ENCODE results near the gene DGKD. TPM values are rescaled to one million over a fixed set of nuclear protein-coding genes. Genes with fewer than 3 reads are reported as not detected.

DGKD gene
- total RNA-seq, 6 experiments from 2014 or later: 8.1 to 12.2 (median 10.3) TPM

GRCh38 chr2:233448220-233448559, 93.9 kb downstream of the DGKD start:
- TF ChIP-seq CTCF (IDR thresholded peaks at IDR 0.05): peak; percentile 30; the same call in 1 of the 2 replicates
- Mint-ChIP-seq H3K27me3 (ENCODE audit: insufficient read depth) (peaks cover 3% of the 10 kb centered on the region), H3K27ac (no peak overlapping the region), H3K9me3 (no peaks in the 10 kb centered on the region), H3K4me3 (no peak overlapping the region), H3K36me3 (ENCODE audit: low read depth) (peaks cover 4% of the 10 kb centered on the region; the same call in 1 of the 2 replicates), H3K4me1 (ENCODE audit: low read depth) (peaks cover 11% of the 10 kb centered on the region)
- DNase-seq: no peak

GRCh38 chr2:233448575-233448974, 94.3 kb downstream of the DGKD start:
- DNase-seq: no peak
- Mint-ChIP-seq H3K27me3 (ENCODE audit: insufficient read depth) (no peaks in the 10 kb centered on the region; the same call in none of the 2 replicates), H3K36me3 (ENCODE audit: low read depth) (peaks cover 4% of the 10 kb centered on the region; the same call in 1 of the 2 replicates), H3K4me3 (no peak overlapping the region), H3K9me3 (no peaks in the 10 kb centered on the region), H3K4me1 (ENCODE audit: low read depth) (peaks cover 7% of the 10 kb centered on the region), H3K27ac (no peak overlapping the region)
- no peak for TF ChIP-seq CTCF (IDR thresholded peaks at IDR 0.05)

GRCh38 chr2:233449081-233449901, 95.0 kb downstream of the DGKD start:
- DNase-seq: peak; percentile 60
- H3K27ac Mint-ChIP-seq: no peak overlapping the region

GRCh38 chr2:233449921-233450863, 95.9 kb downstream of the DGKD start:
- peaks cover 4% of the 10 kb centered on the region; the same call in 1 of the 2 replicates for H3K36me3 Mint-ChIP-seq (ENCODE audit: low read depth)
- H3K27me3 Mint-ChIP-seq (ENCODE audit: insufficient read depth): no peaks in the 10 kb centered on the region; the same call in none of the 2 replicates
- no peak overlapping the region for H3K27ac Mint-ChIP-seq
- H3K9me3 Mint-ChIP-seq: no peaks in the 10 kb centered on the region
- peaks cover 5% of the 10 kb centered on the region; the same call in 1 of the 2 replicates for H3K4me1 Mint-ChIP-seq (ENCODE audit: low read depth)
- TF ChIP-seq CTCF (IDR thresholded peaks at IDR 0.05): no peak
- no peak overlapping the region for H3K4me3 Mint-ChIP-seq
- no peak for DNase-seq

More at GRCh38 chr2:233449081-233449901, 95.0 kb downstream of the DGKD start:
- TF ChIP-seq CTCF (IDR thresholded peaks at IDR 0.05): peak; percentile 86
- Mint-ChIP-seq H3K36me3 (ENCODE audit: low read depth) (peaks cover 4% of the 10 kb centered on the region; the same call in 1 of the 2 replicates), H3K4me3 (no peak overlapping the region), H3K27me3 (ENCODE audit: insufficient read depth) (no peaks in the 10 kb centered on the region; the same call in none of the 2 replicates), H3K9me3 (no peaks in the 10 kb centered on the region), H3K4me1 (ENCODE audit: low read depth) (peaks cover 5% of the 10 kb centered on the region; the same call in 1 of the 2 replicates)

GRCh38 chr2:233450864-233451575, 96.7 kb downstream of the DGKD start:
- Mint-ChIP-seq H3K27me3 (ENCODE audit: insufficient read depth) (no peaks in the 10 kb centered on the region; the same call in none of the 2 replicates), H3K4me1 (ENCODE audit: low read depth) (peaks cover 5% of the 10 kb centered on the region; the same call in 1 of the 2 replicates), H3K4me3 (no peak overlapping the region), H3K27ac (no peak overlapping the region), H3K36me3 (ENCODE audit: low read depth) (peaks cover 4% of the 10 kb centered on the region; the same call in 1 of the 2 replicates), H3K9me3 (no peaks in the 10 kb centered on the region)
- TF ChIP-seq CTCF (IDR thresholded peaks at IDR 0.05): peak; percentile 19; the same call in 1 of the 2 replicates
- no peak for DNase-seq
